WTC11 (cell line): ENCODE measurements around the gene TMEM63C. TPM values are rescaled to one million over a fixed set of nuclear protein-coding genes. Genes with fewer than 3 reads are reported as not detected.

Source experiments
- ATF1 ChIP-seq: sonication (generic); formaldehyde crosslinking; IDR thresholded peaks from 2 replicates; pipeline ENCODE4 v1.8.1; 2023; ENCODE audit warnings: mild to moderate bottlenecking, moderate library complexity, missing genetic modification reagents
- ELF4 ChIP-seq: sonication (generic); formaldehyde crosslinking; IDR thresholded peaks from 2 replicates; pipeline ENCODE4 v1.8.1; 2022; ENCODE audit warnings: low read depth, mild to moderate bottlenecking, moderate library complexity, missing genetic modification reagents
- ESRRA ChIP-seq: sonication (generic); formaldehyde crosslinking; IDR thresholded peaks from 2 replicates; pipeline ENCODE4 v1.8.1; 2022; ENCODE audit warnings: mild to moderate bottlenecking, missing genetic modification reagents, borderline replicate concordance
- JAZF1 ChIP-seq: fragments of 250-450 bp; sonication (Bioruptor Pico); IDR thresholded peaks from 2 replicates; pipeline ENCODE4 v1.9.0; 2021; ENCODE audit warnings: moderate library complexity, mild to moderate bottlenecking, inconsistent platforms
- JUN ChIP-seq: sonication (generic); formaldehyde crosslinking; IDR thresholded peaks from 2 replicates; pipeline ENCODE4 v1.8.0; 2023; ENCODE audit warnings: mild to moderate bottlenecking, missing genetic modification reagents
- MXD4 ChIP-seq: fragments of 250-450 bp; sonication (Bioruptor Pico); IDR thresholded peaks from 2 replicates; pipeline ENCODE4 v1.8.0; 2021; ENCODE audit warnings: mild to moderate bottlenecking, moderate library complexity, borderline replicate concordance
- NR2C2 ChIP-seq: sonication (generic); formaldehyde crosslinking; IDR thresholded peaks from 2 replicates; pipeline ENCODE4 v1.8.0; 2022; ENCODE audit warnings: mild to moderate bottlenecking, missing genetic modification reagents
- NR3C1 ChIP-seq: sonication (generic); formaldehyde crosslinking; conservative IDR thresholded peaks from 2 replicates; pipeline ENCODE4 v1.8.1; 2023; ENCODE audit warnings: low read depth, mild to moderate bottlenecking, missing genetic modification reagents
- OVOL2 ChIP-seq: fragments of 250-450 bp; sonication (Bioruptor Pico); IDR thresholded peaks from 2 replicates; pipeline ENCODE4 v1.9.0; 2021; ENCODE audit warnings: mild to moderate bottlenecking, borderline replicate concordance
- PRRX2 ChIP-seq: fragments of 250-450 bp; sonication (Bioruptor Pico); IDR thresholded peaks from 2 replicates; pipeline ENCODE4 v1.8.0; 2021; ENCODE audit warnings: mild to moderate bottlenecking
- TCF7 ChIP-seq: sonication (generic); formaldehyde crosslinking; IDR thresholded peaks from 2 replicates; pipeline ENCODE4 v1.8.0; 2022; ENCODE audit warnings: mild to moderate bottlenecking, low read depth, missing genetic modification reagents, moderate library complexity
- ZNF396 ChIP-seq: fragments of 250-450 bp; sonication (Bioruptor Pico); IDR thresholded peaks from 2 replicates; pipeline ENCODE4 v1.8.0; 2021; ENCODE audit warnings: mild to moderate bottlenecking, moderate library complexity, borderline replicate concordance
- ZNF671 ChIP-seq: fragments of 250-450 bp; sonication (Bioruptor Pico); IDR thresholded peaks from 2 replicates; pipeline ENCODE4 v1.8.0; 2021; ENCODE audit warnings: mild to moderate bottlenecking
- total RNA-seq: library from RNA; stranded (reverse); gene quantifications from 3 replicates; pipeline ENCODE4 v1.2.3, GENCODE V29; 2021
- TF ChIP-seq, protein P1 (sequence below): fragments of 250-450 bp; sonication (Bioruptor Pico); IDR thresholded peaks from 2 replicates; pipeline ENCODE4 v2.1.2; 2022; ENCODE audit warnings: mild to moderate bottlenecking, moderate library complexity
- TF ChIP-seq, protein P2 (sequence below): fragments of 200-600 bp; IDR thresholded peaks from 2 replicates; pipeline ENCODE4 v1.8.0; 2022; ENCODE audit warnings: antibody characterized with exemption
- TF ChIP-seq, protein P3 (sequence below): sonication (generic); formaldehyde crosslinking; IDR thresholded peaks from 2 replicates; pipeline ENCODE4 v1.8.1; 2022; ENCODE audit warnings: mild to moderate bottlenecking, missing genetic modification reagents, moderate library complexity, borderline replicate concordance
- TF ChIP-seq, protein P4 (sequence below): sonication (generic); formaldehyde crosslinking; IDR thresholded peaks from 2 replicates; pipeline ENCODE4 v1.8.0; 2022; ENCODE audit warnings: mild to moderate bottlenecking, missing genetic modification reagents
- TF ChIP-seq, protein P5 (sequence below): sonication (generic); formaldehyde crosslinking; IDR thresholded peaks from 2 replicates; pipeline ENCODE4 v1.8.0; 2022; ENCODE audit warnings: mild to moderate bottlenecking, missing genetic modification reagents
- TF ChIP-seq, protein P6 (sequence below): sonication (generic); formaldehyde crosslinking; IDR thresholded peaks from 2 replicates; pipeline ENCODE4 v1.8.0; 2023; ENCODE audit warnings: mild to moderate bottlenecking, missing genetic modification reagents
- TF ChIP-seq, protein P7 (sequence below): sonication (generic); formaldehyde crosslinking; IDR thresholded peaks from 2 replicates; pipeline ENCODE4 v1.8.1; 2023; ENCODE audit warnings: mild to moderate bottlenecking, missing genetic modification reagents
- TF ChIP-seq, protein P8 (sequence below): sonication (generic); formaldehyde crosslinking; IDR thresholded peaks from 2 replicates; pipeline ENCODE4 v1.8.1; 2023; ENCODE audit warnings: mild to moderate bottlenecking, missing genetic modification reagents, borderline replicate concordance
- TF ChIP-seq, protein P9 (sequence below): sonication (generic); formaldehyde crosslinking; IDR thresholded peaks from 2 replicates; pipeline ENCODE4 v1.8.1; 2023; ENCODE audit warnings: mild to moderate bottlenecking, moderate library complexity, missing genetic modification reagents

Gene TMEM63C
- total RNA-seq, 1 experiment from 2014 or later: 8.8 TPM

DNA sequence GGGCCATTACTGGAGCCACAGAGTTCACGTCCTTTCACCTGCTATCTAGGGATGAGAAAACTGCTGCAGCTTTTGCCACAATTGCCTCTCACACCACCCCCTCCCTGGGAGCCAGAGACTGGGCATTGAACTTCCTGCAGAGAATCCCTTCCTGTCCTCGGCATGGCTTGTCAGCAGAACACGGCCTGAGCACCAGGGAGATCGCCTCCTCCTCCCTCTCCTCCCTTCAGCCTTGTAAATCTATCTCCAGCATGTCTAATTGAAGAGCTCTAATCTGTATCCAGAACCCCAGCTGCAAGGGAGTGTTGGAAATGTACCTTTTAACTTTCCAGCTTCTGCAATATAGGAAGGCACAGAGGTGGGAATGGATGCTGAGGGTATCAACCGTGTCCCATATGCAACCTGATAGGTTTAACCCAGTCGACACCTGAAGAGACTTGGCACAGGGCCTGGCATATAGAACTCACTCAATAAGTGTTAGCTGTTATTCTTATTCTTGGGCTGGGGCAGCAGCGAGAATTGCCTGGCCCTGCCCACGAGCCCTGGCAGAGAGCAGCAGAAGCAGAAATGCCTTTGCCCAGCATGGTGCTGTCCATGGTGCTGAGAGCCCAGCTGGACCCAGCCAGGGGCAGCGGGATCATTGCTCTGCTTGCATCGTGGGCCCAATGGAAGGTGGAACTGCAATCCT is 26.8 kb downstream of the TMEM63C start (continued):
- peak; percentile 69; the same call in 1 of the 2 replicates for TF ChIP-seq NR2C2 (CRISPR knock-in tag)
- TF ChIP-seq MXD4 (CRISPR knock-in tag): no peak
- no peak for TF ChIP-seq ZNF671
- peak; percentile 90; the same call in 1 of the 2 replicates for TF ChIP-seq TCF7 (CRISPR knock-in tag)
- TF ChIP-seq ZNF396 (CRISPR knock-in tag): no peak
- TF ChIP-seq JUN (CRISPR knock-in tag): peak; percentile 94
- no peak for TF ChIP-seq NR3C1 (CRISPR knock-in tag)
- TF ChIP-seq, protein P1, sequence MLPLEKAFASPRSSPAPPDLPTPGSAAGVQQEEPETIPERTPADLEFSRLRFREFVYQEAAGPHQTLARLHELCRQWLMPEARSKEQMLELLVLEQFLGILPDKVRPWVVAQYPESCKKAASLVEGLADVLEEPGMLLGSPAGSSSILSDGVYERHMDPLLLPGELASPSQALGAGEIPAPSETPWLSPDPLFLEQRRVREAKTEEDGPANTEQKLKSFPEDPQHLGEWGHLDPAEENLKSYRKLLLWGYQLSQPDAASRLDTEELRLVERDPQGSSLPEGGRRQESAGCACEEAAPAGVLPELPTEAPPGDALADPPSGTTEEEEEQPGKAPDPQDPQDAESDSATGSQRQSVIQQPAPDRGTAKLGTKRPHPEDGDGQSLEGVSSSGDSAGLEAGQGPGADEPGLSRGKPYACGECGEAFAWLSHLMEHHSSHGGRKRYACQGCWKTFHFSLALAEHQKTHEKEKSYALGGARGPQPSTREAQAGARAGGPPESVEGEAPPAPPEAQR (CRISPR knock-in tag): no peak
- peak; percentile 94 for TF ChIP-seq ESRRA (CRISPR knock-in tag)
- TF ChIP-seq, protein P2, sequence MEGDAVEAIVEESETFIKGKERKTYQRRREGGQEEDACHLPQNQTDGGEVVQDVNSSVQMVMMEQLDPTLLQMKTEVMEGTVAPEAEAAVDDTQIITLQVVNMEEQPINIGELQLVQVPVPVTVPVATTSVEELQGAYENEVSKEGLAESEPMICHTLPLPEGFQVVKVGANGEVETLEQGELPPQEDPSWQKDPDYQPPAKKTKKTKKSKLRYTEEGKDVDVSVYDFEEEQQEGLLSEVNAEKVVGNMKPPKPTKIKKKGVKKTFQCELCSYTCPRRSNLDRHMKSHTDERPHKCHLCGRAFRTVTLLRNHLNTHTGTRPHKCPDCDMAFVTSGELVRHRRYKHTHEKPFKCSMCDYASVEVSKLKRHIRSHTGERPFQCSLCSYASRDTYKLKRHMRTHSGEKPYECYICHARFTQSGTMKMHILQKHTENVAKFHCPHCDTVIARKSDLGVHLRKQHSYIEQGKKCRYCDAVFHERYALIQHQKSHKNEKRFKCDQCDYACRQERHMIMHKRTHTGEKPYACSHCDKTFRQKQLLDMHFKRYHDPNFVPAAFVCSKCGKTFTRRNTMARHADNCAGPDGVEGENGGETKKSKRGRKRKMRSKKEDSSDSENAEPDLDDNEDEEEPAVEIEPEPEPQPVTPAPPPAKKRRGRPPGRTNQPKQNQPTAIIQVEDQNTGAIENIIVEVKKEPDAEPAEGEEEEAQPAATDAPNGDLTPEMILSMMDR: no peak
- TF ChIP-seq, protein P3, sequence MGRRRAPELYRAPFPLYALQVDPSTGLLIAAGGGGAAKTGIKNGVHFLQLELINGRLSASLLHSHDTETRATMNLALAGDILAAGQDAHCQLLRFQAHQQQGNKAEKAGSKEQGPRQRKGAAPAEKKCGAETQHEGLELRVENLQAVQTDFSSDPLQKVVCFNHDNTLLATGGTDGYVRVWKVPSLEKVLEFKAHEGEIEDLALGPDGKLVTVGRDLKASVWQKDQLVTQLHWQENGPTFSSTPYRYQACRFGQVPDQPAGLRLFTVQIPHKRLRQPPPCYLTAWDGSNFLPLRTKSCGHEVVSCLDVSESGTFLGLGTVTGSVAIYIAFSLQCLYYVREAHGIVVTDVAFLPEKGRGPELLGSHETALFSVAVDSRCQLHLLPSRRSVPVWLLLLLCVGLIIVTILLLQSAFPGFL (CRISPR knock-in tag): peak; percentile 86; the same call in 1 of the 2 replicates
- 0 out of 2 replicates have a peak, but pooled peaks have one; percentile 60 for TF ChIP-seq ATF1
- TF ChIP-seq, protein P4, sequence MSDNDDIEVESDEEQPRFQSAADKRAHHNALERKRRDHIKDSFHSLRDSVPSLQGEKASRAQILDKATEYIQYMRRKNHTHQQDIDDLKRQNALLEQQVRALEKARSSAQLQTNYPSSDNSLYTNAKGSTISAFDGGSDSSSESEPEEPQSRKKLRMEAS (CRISPR knock-in tag): peak; percentile 75; the same call in 1 of the 2 replicates
- TF ChIP-seq, protein P5, sequence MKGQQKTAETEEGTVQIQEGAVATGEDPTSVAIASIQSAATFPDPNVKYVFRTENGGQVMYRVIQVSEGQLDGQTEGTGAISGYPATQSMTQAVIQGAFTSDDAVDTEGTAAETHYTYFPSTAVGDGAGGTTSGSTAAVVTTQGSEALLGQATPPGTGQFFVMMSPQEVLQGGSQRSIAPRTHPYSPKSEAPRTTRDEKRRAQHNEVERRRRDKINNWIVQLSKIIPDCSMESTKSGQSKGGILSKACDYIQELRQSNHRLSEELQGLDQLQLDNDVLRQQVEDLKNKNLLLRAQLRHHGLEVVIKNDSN (CRISPR knock-in tag): peak; percentile 79; the same call in 1 of the 2 replicates
- no peak for TF ChIP-seq PRRX2 (CRISPR knock-in tag)
- TF ChIP-seq, protein P6, sequence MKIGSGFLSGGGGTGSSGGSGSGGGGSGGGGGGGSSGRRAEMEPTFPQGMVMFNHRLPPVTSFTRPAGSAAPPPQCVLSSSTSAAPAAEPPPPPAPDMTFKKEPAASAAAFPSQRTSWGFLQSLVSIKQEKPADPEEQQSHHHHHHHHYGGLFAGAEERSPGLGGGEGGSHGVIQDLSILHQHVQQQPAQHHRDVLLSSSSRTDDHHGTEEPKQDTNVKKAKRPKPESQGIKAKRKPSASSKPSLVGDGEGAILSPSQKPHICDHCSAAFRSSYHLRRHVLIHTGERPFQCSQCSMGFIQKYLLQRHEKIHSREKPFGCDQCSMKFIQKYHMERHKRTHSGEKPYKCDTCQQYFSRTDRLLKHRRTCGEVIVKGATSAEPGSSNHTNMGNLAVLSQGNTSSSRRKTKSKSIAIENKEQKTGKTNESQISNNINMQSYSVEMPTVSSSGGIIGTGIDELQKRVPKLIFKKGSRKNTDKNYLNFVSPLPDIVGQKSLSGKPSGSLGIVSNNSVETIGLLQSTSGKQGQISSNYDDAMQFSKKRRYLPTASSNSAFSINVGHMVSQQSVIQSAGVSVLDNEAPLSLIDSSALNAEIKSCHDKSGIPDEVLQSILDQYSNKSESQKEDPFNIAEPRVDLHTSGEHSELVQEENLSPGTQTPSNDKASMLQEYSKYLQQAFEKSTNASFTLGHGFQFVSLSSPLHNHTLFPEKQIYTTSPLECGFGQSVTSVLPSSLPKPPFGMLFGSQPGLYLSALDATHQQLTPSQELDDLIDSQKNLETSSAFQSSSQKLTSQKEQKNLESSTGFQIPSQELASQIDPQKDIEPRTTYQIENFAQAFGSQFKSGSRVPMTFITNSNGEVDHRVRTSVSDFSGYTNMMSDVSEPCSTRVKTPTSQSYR (CRISPR knock-in tag): peak; percentile 88; the same call in 1 of the 2 replicates
- no peak for TF ChIP-seq JAZF1 (CRISPR knock-in tag)
- TF ChIP-seq, protein P7, sequence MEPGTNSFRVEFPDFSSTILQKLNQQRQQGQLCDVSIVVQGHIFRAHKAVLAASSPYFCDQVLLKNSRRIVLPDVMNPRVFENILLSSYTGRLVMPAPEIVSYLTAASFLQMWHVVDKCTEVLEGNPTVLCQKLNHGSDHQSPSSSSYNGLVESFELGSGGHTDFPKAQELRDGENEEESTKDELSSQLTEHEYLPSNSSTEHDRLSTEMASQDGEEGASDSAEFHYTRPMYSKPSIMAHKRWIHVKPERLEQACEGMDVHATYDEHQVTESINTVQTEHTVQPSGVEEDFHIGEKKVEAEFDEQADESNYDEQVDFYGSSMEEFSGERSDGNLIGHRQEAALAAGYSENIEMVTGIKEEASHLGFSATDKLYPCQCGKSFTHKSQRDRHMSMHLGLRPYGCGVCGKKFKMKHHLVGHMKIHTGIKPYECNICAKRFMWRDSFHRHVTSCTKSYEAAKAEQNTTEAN: peak; percentile 93
- TF ChIP-seq, protein P8, sequence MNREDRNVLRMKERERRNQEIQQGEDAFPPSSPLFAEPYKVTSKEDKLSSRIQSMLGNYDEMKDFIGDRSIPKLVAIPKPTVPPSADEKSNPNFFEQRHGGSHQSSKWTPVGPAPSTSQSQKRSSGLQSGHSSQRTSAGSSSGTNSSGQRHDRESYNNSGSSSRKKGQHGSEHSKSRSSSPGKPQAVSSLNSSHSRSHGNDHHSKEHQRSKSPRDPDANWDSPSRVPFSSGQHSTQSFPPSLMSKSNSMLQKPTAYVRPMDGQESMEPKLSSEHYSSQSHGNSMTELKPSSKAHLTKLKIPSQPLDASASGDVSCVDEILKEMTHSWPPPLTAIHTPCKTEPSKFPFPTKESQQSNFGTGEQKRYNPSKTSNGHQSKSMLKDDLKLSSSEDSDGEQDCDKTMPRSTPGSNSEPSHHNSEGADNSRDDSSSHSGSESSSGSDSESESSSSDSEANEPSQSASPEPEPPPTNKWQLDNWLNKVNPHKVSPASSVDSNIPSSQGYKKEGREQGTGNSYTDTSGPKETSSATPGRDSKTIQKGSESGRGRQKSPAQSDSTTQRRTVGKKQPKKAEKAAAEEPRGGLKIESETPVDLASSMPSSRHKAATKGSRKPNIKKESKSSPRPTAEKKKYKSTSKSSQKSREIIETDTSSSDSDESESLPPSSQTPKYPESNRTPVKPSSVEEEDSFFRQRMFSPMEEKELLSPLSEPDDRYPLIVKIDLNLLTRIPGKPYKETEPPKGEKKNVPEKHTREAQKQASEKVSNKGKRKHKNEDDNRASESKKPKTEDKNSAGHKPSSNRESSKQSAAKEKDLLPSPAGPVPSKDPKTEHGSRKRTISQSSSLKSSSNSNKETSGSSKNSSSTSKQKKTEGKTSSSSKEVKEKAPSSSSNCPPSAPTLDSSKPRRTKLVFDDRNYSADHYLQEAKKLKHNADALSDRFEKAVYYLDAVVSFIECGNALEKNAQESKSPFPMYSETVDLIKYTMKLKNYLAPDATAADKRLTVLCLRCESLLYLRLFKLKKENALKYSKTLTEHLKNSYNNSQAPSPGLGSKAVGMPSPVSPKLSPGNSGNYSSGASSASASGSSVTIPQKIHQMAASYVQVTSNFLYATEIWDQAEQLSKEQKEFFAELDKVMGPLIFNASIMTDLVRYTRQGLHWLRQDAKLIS (CRISPR knock-in tag): no peak
- TF ChIP-seq, protein P9, sequence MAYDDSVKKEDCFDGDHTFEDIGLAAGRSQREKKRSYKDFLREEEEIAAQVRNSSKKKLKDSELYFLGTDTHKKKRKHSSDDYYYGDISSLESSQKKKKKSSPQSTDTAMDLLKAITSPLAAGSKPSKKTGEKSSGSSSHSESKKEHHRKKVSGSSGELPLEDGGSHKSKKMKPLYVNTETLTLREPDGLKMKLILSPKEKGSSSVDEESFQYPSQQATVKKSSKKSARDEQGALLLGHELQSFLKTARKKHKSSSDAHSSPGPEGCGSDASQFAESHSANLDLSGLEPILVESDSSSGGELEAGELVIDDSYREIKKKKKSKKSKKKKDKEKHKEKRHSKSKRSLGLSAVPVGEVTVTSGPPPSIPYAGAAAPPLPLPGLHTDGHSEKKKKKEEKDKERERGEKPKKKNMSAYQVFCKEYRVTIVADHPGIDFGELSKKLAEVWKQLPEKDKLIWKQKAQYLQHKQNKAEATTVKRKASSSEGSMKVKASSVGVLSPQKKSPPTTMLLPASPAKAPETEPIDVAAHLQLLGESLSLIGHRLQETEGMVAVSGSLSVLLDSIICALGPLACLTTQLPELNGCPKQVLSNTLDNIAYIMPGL (CRISPR knock-in tag): no peak
- no peak for TF ChIP-seq ELF4 (CRISPR knock-in tag)
- no peak for TF ChIP-seq OVOL2 (CRISPR knock-in tag)
